NCI-H146 (cell line): ENCODE data around the gene METTL5.
"Not testable (repeated sequence)": the region's sequence is repeated elsewhere in the genome, so short reads cannot be mapped to it uniquely, and the experiment has no call there.

Experiments used
- DNase-seq: peaks from one replicate; lab custom pipeline; 2025; lab: John Stamatoyannopoulos, UW

The METTL5 gene

DNA sequence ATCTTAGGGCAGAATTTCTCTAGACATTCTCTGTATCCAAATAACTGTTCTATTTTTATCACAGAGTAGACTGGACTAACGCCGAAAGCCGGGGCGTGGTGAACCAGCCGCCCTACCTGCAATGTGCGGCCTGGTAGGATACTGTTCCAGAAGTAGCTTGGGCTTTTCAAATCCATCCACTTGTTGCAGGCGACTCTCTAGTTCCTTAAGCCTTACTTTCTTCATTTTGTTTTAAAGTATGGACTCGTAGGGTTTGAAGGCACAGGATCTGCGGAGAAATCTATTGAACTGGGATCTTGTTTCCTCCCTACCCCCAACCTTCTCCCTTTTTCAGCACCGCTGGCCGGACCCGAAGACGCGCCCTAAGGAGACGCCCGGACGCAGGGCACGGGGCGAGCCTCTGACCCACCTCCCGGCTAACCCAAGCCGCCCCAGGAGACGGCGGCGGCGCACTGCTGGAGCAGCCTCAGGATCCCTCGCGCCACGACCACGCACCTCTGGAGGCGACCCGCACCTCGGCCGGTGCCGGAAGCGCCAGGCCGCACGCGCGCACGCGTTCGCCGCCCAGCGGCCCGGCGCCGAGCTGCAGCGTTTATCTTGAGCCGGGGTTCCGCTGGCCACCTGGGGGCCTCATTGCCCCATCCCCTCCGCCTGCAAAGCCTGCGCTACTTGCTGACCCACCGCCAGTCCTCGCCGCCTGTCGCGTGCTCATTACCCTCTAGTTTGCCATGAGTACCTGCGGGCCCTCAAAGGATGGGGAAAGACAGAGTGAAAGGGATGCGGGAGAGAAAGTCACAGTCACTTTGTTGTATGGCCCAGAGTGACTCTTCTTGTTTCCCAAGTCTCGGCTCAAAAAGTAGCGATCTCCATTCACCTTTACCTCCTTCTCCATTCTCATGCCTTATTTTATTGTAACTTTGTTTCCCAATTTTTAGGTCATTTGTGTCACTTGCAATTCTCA is at the start of gene METTL5:
Gene METTL5, minus strand, starts transcription at position 533 of the 961 bp plus-strand sequence. Its CDS starts 308 bp downstream, at position 225.
- peak; percentile 84 for DNase-seq

DNA sequence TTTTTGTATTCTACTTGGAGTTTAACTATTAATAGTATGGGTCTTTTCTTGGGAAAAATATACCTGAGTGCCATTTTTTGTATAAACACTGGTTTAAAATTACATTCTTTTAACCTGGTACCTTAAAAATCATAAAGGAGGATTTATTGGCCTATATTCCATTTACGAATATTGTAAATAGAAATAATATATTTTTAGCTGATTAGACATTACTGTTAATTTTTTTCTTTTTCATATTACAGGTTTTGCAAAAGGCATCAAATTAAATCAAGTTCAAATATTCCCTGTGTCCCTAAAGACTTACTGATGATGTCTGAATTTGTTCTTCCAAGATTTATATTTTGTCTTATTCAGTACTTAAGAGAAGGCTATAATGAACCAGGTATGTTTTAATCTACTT is 47.3 kb upstream of the METTL5 start:
- DNase-seq: no peak

DNA sequence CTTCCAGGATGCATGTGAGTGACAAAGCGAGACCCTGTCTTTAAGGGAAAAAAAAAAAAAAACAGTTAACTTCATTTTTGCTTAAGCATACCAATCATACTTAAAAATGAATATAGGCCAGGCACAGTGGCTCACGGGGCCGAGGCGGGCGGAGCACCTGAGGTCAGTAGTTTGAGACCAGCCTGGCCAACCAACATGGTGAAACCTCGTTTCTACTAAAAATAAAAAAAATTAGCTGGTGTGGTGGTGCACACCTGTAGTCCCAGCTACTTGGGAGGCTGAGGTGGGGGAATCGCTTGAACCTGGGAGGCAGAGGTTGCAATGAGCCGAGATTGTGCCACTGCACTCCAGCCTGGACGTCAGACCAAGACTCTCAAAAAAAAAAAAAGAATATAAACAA is 46.7 kb upstream of the METTL5 start:
- DNase-seq: not testable (repeated sequence)

DNA sequence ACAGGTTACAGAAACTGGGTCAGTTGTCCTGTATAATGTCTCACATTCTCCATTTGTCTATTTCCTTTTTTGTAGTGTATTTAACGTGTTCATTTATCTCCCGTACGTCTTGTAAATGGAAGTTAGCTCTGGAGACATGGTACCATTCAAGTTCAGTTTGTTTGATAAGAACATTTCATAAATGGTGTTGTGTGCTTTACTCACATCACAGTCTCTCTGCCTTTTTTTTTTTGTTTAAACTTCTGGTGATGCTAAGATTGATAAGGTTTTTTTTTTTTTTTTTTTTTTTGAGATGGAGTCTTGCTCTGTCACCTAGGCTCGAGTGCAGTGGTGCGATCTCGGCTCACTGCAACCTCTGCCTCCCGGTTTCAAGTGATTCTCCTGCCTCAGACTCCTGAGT is 44.2 kb upstream of the METTL5 start:
- DNase-seq: no peak

DNA sequence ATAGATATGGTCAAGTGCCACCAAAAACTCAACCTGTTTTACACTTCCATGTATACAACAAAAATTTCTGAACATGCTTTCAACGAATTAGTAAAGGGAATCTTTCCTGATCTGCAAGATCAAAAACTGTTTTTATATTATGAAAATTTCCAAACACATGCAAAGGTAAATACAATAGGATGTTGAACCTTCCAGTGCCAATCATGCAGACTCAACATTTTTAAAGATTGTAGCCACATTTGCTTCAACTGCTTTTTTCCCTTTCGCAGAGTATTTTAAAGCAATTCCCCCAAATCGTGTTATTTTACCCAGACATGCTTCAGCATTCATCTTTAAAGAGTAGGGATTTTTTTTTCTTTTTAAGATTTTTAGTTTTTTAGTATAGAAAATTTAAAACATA is 42.9 kb upstream of the METTL5 start:
- DNase-seq: no peak

DNA sequence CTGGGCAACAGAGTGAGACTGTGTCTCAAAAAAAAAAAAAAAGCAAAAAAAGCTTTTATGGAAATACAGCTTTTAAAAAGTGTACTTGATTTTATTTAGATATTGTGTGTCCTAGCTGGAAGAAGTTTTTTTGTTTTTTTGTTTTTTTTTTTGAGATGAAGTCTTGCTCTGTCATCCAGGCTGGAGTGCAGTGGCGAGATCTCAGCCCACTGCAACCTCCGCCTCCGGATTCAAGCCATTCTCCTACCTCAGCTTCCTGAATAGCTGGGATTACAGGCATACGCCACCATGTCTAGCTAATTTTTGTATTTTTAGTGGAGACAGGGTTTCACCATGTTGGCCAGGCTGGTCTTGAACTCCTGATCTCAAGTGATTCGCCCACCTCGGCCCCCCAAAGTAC is 41.5 kb upstream of the METTL5 start:
- not testable (repeated sequence) for DNase-seq

DNA sequence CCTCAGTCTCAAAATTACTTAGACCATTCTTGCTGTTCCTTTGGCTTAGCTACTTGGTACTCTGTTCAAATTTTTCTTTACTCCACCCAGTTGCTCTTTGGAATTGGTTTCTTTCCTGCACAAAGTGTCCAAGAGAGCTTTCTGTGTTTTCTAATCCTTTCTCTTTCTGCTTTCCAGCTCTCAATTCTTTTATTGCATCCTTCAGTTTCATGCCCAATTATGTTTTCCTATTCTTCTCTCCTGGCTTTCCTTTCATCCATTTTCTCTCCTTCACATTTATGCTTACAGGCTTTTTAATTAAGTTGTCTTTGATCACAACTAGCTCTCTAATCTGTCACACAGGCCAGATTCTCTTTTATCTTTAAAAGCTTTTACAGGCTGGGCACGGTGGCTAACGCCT is 40.8 kb upstream of the METTL5 start:
- no peak for DNase-seq

DNA sequence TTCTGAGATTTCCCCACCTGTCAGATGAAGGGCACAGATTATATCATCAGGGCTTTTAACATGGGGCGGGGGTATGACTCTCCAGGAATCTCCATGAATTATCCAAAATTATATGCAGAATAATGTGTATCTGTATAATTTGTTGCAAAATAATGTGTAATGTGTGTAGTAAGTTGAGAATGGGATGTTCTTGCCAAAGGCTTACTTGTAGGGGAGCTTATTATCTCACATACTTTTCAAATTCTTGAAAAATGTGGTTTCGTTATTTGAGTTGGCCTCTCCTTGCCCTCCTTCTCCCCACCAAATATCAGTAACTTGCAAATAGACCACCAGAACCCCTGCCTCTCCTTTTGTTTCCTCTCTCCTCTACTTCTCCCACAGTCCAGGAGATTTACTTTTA is 38.1 kb upstream of the METTL5 start:
- no peak for DNase-seq

DNA sequence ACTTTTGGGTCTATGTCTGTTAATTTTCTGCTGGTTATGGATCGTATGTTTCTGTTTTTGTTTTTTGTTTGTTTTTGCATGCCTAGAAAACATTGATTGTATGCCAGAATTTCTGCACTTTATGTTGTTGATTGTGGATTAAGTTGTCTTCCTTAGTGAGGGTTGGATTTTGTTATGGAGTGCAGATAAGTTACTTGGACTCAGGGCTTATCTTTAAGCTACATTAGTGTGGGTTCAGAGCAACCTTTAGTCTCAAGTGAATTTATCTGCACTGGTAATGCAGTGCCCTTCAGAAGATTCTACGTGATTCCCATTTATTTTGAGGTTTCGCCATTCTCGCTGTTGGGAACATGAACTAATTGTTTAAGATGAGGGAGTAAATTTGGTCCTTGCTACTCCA is 35.4 kb upstream of the METTL5 start:
- no peak for DNase-seq

DNA sequence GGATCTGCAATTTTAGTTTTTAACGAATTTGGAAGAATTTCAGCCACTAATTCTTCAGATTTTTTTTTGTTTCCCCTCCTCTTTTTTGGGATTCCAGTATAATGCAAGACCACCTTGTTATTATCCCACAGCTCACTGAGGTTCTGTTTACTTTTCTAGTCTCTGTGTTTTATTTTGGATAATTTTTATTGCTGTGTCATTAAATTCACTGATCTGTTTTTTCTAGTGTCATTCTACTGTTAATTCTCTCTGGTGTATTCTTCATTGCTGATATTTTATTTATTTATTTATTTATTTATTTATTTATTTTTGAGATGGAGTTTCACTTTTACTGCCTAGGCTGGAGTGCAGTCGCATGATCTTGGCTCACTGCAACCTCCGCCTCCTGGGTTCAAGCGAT is 34.7 kb upstream of the METTL5 start:
- no peak for DNase-seq

DNA sequence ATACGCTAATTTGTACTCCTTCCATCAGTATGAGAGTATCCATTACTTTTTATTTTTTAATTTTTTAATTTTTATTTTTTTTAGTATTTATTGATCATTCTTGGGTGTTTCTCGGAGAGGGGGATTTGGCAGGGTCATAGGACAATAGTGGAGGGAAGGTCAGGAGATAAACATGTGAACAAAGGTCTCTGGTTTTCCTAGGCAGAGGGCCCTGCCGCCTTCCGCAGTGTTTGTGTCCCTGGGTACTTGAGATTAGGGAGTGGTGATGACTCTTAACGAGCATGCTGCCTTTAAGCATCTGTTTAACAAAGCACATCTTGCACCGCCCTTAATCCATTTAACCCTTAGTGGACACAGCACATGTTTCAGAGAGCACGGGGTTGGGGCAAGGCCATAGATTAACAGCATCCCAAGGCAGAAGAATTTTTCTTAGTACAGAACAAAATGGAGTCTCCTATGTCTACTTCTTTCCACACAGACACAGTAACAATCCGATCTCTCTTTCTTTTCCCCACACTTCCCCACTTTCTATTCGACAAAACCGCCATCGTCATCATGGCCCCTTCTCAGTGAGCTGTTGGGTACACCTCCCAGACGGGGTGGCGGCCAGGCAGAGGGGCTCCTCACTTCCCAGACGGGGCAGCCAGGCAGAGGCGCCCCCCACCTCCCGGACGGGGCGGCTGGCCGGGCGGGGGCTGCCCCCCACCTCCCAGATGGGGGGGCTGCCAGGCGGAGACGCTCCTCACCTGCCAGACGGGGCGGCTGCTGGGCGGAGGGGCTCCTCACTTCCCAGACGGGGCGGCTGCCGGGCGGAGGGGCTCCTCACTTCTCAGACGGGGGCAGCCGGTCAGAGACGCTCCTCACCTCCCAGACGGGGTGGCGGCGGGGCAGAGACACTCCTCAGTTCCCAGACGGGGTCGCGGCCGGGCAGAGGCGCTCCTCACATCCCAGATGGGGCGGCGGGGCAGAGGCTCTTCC is 30.9 kb upstream of the METTL5 start:
- not testable (repeated sequence) for DNase-seq

DNA sequence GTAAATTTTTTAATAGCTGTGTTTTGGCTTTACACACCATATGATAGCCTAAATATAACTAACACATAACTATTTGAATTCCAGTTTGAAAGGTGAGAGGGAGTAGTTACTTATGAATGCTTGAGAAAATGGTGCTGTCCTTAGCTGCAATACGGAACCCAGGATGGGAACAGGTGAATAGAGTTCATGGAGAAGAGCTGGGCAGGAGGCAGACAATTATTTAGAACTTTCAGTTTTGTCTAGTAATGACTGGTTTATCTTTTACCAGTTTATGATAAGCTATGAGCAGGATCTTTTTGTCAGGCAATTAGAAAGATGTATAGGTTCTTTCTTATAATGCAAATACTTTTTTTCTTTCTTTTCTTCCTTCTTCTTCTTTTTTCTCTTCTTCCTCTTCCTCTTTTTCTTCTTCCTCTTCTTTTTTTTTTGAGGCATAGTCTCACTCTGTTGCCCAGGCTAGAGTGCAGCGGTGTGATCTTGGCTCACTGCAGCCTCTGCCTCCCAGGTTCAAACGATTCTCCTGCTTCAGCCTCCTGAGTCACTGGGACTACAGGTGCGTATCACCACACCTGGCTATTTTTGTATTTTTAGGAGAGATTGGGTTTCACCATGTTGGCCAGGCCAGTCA is 28.4 kb upstream of the METTL5 start:
- DNase-seq: no peak

DNA sequence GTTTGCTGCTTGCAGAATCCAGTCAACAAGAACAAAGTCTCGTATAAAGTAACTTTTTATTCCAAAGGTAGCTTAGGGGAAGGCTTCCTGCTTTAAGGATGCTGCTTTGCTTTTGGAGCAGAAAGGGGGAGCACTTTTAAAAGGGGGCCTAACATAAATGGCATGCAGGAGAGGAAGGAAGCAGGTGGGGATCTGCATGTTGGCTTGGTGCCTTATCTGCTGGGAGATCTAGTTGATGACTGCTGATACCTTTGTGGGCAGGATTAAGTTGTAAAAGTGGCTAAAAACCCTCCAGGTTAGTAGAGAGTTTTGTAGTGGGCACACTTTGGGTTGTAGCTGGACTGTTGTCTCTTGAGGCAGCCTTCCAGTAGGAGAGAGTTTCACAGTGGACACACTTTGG is 25.0 kb upstream of the METTL5 start:
- DNase-seq: no peak

DNA sequence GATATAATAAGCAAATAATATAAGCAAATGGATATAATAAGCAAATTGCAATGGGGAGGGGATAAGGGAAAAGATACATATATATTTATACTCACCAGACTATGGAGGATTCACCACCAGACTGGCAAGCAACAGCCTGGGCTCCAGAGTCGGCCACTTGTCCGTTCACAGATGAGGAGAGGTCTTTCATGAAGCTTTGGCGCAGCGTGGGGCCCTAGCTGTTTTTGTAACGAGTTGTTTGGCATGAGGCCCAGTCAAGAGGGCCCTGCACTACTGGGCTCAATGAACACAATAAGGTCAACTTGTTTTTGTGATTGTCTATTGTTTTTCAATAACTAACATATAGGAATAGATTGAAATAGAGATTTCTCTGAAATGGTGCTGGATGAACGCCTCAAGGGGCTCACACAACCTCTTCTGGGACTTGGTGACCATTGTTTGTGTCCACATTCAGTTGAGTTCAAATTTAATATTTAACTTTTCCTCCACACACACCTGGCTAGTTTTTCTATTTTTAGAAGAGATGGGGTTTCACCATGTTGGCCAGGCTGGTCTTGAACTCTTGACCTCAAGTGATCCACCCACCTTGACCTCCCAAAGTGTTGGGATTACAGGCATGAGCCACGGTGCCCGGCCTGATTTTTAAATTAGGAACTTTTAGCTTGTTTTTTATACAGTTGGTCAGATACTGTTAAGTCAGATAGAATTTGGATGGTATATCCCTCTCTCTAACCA is 24.4 kb upstream of the METTL5 start:
- not testable (repeated sequence) for DNase-seq

DNA sequence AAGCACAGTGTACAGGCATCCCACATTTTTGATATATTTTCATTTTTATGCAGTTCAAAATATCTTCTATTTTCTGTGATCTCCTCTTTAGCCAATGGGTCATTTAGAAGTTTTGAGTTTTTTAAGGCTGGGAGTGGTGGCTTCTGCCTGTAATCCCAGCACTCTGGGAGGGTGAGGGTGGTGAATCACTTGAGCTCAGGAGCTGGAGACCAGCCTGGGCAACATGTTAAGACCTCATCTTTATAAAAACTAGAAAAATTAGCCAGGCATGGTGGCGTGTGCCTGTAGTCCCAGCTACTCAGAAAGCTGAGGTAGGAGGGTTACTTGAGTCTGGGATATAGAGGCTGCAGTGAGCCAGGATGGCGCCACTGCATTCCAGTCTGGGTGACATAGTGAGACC is 20.3 kb upstream of the METTL5 start:
- DNase-seq: no peak

DNA sequence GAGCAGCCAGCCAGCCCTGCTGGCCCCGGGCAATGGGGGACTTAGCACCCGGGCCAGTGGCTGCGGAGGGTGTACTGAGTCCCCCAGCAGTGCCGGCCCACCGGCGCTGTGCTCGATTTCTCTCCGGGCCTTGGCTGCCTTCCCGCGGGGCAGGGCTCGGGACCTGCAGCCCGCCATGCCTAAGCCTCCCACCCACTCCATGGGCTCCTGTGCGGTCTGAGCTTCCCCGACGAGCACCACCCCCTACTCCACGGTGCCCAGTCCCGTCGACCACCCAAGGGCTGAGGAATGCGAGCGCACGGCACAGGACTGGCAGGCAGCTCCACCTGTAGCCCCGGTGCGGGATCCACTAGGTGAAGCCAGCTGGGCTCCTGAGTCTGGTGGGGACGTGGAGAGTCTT is 16.9 kb upstream of the METTL5 start:
- DNase-seq: not testable (repeated sequence)

DNA sequence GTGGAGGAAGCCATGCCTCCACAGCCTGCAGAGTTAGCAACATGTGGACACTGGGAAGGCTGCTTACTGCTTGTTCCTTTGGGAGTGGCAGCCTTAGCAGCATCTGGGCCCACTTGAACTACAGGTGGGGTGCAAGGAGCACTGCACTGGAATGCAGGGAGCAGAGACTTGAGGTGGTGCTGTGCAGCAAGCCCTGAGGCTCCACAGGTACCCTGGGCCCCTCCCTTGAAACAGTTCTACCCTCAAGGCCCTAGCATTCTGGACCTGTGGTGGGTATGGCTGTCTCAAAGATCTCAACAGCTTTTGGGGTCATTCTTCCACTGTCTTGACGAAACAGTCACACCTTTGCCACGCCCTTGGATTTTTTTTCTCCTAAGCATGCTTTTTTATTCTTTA is 16.0 kb upstream of the METTL5 start:
- DNase-seq: no peak

DNA sequence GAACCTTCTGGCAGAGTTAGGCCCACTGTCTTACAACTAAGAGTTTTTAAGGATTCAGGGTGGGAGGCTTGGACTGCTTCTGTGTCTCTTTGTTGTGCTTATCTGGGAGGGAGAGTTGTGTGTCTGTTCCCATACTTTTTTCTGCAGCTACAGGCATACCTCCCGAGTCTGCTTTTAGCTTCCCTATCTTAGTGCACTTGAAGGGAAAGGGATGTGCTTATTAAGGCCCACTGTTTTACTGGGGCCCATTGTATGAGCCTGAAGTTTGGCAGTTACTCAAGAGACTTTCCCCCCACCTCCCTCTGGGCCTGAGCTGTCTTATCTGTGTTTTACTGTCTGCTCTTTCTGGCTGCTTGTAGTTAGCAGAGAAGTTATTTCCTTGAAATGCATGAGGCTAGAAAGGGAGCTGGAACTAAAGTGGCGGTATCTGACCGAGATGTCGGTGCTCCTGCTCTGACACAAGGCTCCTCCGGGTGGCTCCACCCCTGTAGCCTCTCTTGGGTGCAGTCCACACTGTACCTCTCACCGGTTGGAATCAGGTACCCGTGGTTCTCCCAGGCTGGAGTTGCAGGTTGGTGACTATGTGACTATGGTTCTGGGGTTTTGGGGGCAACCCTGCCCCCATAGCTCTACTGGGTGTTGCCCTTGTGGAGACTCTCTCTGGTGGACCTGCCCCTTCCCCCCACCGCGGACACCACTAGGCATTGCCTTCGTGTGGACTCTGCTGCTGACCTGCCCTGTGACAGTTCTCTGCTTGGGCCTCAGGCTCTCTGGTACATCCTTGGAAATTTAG is 15.4 kb upstream of the METTL5 start:
- no peak for DNase-seq

DNA sequence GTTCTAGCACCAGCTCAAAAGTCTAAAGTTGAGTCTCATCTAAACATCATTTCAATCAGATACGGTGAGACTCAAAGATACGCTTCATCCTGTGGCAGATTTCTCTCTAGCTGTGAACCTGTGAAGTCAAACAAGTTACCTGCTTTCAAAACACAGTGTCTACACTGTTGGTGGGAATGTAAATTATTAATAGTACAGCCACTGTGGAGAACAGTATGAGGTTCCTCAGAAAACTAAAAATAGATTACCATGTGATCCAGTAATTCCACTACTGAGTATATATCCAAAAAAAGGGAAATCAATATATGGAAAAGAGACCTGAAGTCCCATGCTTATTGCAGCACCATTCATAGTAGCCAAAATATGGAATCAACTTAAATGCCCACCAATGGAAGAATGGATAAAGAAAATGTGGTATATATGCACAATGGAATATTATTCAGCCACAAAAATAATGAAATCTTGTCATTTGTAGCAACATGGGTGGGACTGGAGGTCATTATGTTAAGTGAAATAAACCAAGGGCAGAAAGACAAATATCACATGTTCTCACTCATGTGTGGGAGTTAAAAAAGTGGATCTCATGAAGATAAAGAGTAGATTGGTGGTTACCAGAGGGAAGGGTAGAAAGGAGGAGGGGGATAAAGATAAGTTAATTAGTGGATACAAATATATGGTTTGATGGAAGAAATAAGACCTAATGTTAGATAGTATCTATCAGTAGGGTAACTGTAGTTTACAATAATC is 14.2 kb upstream of the METTL5 start:
- DNase-seq: no peak

DNA sequence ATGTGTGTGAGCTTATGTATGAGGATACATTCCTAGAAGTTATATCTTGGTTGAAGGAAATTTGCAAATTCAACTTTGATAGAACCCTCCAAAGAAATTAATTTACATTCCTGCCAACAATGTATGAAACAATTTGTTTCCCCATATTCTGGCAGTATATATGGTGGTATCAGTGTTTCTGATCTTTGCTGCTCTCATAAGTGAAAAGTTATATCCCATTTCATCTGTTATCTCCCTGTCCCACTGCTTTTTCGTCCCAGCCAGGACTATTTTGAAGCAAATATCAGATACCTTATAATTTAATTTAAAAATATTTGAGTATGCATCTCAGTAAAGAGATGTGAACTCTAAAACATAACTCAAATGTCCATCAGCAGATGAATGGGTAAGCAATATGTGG is 9.7 kb upstream of the METTL5 start:
- no peak for DNase-seq
